Thyroid gland (tissue), 4 donors: ENCODE results near the gene MB. TPM values are rescaled to one million over a fixed set of nuclear protein-coding genes. Genes with fewer than 3 reads are reported as not detected.

Experiments
- DNase-seq, 2 donors: peaks; one replicate each; pipeline ENCODE4 v3.0.0-alpha.2; 2019
- H3K27ac ChIP-seq, 3 donors: fragments of 200-600 bp; sonication (generic); 1 replicate in 2 of 3; 2 replicates in 1 of 3; pipeline ENCODE4 v1.5.1; 2016 to 2019; ENCODE audit warnings: mild to moderate bottlenecking in 1 of 3, moderate library complexity in 1 of 3
- H3K27me3 ChIP-seq: fragments of 200-600 bp; sonication (generic); one replicate; pipeline ENCODE4 v1.5.1; 2019
- H3K36me3 ChIP-seq, 2 donors: fragments of 200-600 bp; sonication (generic); one replicate each; pipeline ENCODE4 v1.5.1; 2016 to 2019
- H3K4me1 ChIP-seq, 2 donors: fragments of 200-600 bp; sonication (generic); one replicate each; pipeline ENCODE4 v1.5.1; 2017 to 2019
- H3K4me3 ChIP-seq, 3 donors: fragments of 200-600 bp; sonication (generic); replicated peaks in 1 of 3; 1 replicate in 2 of 3; 2 replicates in 1 of 3; pipeline ENCODE4 v1.5.1; 2016; ENCODE audit warnings: mild to moderate bottlenecking in 1 of 3
- H3K9me3 ChIP-seq: fragments of 200-600 bp; sonication (generic); one replicate; pipeline ENCODE4 v1.5.1; 2017
- POLR2A ChIP-seq, 2 donors: fragments of 450-650 bp; IDR thresholded peaks; one replicate each; pipeline ENCODE4 v1.6.1; 2017; ENCODE audit warnings: antibody characterized with exemption in 2 of 2, mild to moderate bottlenecking in 2 of 2, moderate library complexity in 1 of 2
- WGBS, 2 donors: methylation state at CpG; one replicate each; pipeline ENCODE4 v1.1.5; 2017; 5-methylcytosine and 5-hydroxymethylcytosine counted together
- intact Hi-C: fragments of 100-400 bp; cut with DNase I; formaldehyde crosslinking; loops from one replicate; pipeline ENCODE4 v1.15.1; 2023
- total RNA-seq, 4 donors: library from RNA; depleted of rRNA; stranded (reverse); fragments of >200 nt; gene quantifications; one replicate each; pipeline ENCODE4 v1.2.3, GENCODE V29; 2016
- TF ChIP-seq, protein P1 (sequence below), 6 experiments: fragments of 200-600 bp in 3 of 6; fragments of 450-650 bp in 3 of 6; sonication (generic) in 3 of 6; IDR thresholded peaks; one replicate each; pipeline ENCODE4 v1.5.1; 2016 to 2019; ENCODE audit warnings: antibody characterized with exemption in 6 of 6, mild to moderate bottlenecking in 2 of 6, inconsistent platforms in 1 of 6, moderate library complexity in 1 of 6

Gene MB
- total RNA-seq, 4 donors from 2014 or later: 0.45 to 1.8 TPM; not detected in 2

DNA sequence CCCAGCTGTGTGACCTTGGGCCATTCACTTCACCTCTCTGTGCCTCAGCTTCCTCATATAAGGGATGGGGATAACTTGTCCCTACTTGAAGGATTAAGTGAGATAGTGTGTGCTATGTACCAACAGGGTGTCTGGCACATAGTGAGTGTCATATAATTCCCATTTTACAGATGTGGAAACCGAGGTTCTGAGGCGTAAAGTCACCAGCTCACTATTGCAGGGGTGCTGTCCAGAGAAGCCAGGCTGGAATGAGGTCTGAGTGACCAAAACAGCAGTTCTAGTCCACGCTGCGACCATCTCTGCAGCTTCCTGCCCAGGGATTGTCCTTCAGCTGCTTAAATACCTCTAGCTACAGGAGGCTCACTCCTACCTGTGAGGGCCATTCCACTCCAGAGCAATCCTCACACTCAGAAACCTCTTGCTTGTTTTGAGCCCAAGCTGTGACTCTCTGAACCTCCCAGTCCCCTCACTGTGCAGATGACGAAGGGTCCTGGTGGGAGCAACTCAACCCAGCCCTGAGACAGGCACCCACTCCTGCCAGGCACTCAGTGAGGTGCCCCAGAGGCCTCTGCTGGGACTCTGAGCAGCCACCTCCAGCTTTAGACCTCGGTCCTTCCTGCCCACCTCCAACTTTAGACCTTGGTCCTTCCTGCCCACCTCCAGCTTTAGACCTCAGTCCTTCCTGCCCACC lies 5.8 kb downstream of the MB start:
- no peaks in the 10 kb centered on the region for H3K36me3 ChIP-seq
- TF ChIP-seq, protein P1, sequence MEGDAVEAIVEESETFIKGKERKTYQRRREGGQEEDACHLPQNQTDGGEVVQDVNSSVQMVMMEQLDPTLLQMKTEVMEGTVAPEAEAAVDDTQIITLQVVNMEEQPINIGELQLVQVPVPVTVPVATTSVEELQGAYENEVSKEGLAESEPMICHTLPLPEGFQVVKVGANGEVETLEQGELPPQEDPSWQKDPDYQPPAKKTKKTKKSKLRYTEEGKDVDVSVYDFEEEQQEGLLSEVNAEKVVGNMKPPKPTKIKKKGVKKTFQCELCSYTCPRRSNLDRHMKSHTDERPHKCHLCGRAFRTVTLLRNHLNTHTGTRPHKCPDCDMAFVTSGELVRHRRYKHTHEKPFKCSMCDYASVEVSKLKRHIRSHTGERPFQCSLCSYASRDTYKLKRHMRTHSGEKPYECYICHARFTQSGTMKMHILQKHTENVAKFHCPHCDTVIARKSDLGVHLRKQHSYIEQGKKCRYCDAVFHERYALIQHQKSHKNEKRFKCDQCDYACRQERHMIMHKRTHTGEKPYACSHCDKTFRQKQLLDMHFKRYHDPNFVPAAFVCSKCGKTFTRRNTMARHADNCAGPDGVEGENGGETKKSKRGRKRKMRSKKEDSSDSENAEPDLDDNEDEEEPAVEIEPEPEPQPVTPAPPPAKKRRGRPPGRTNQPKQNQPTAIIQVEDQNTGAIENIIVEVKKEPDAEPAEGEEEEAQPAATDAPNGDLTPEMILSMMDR (IDR thresholded peaks at IDR 0.05): no peak
- no peak for TF ChIP-seq POLR2A (IDR thresholded peaks at IDR 0.05)
- 87 to 93% methylated on average over 6 of the region's 6 CpGs for WGBS, 2 donors
- intact Hi-C loops: no loop called here
- H3K27me3 ChIP-seq: no peaks in the 10 kb centered on the region
- H3K27ac ChIP-seq: no peak overlapping the region
- H3K9me3 ChIP-seq: no peaks in the 10 kb centered on the region
- DNase-seq: no peak
- H3K4me1 ChIP-seq: no peaks in the 10 kb centered on the region
- no peak overlapping the region for H3K4me3 ChIP-seq

DNA sequence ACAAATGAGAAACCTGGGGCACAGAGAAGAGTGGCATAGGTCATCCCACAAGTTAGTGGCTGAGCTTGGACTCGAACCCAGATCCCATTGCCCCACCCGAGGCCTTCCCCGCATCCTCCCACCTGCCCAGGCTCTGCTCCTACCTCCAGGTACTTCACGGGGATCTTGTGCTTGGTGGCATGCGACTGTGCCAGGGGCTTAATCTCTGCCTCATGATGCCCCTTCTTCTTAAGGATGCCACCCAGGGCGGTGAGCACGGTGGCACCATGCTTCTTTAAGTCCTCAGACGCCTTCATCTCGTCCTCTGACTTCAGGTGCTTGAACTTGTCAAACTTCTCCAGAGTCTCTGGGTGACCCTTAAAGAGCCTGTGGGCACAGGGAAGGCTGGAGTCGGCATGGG lies 6.4 kb downstream of the MB start:
- Histone ChIP-seq H3K27ac (no peak overlapping the region), H3K4me3 (no peak overlapping the region), H3K9me3 (no peaks in the 10 kb centered on the region), H3K27me3 (no peaks in the 10 kb centered on the region), H3K4me1 (no peaks in the 10 kb centered on the region), H3K36me3 (no peaks in the 10 kb centered on the region)
- intact Hi-C loops: no loop called here
- 71 to 78% methylated on average over 9 to 10 of the region's 10 CpGs for WGBS, 2 donors
- no peak for DNase-seq
- no peak for TF ChIP-seq POLR2A (IDR thresholded peaks at IDR 0.05)
- TF ChIP-seq, protein P1 (IDR thresholded peaks at IDR 0.05): no peak

DNA sequence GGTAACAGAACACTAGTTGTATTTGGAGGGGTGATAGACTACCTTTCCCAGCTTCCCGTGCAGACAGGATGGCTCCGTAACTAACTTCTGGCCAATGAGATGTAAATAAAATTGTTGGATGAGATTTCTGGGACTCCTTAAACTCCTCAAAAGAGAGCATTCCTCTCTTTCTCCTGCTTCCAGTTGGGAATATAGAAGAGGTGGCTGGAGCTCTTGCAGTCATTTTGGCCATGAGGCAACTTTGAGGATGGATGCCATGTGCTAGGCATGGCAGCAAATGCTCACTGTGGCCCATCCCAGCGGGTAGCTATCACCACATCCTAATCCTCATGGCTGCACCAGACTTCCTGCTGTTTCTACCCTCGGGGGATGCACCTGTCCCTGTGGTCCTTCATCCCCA lies 7.4 kb downstream of the MB start:
- Histone ChIP-seq H3K27ac (no peak overlapping the region), H3K27me3 (no peaks in the 10 kb centered on the region), H3K36me3 (no peaks in the 10 kb centered on the region), H3K9me3 (no peaks in the 10 kb centered on the region), H3K4me1 (no peaks in the 10 kb centered on the region), H3K4me3 (no peak overlapping the region)
- TF ChIP-seq, protein P1 (IDR thresholded peaks at IDR 0.05): no peak
- TF ChIP-seq POLR2A (IDR thresholded peaks at IDR 0.05): no peak
- 84 to 90% methylated on average over 4 of the region's 4 CpGs for WGBS, 2 donors
- DNase-seq: no peak
- intact Hi-C loops: no loop called here

- WGBS, 2 donors: 93 to 98% methylated on average over 9 of the region's 9 CpGs
- no peaks in the 10 kb centered on the region for H3K4me1 ChIP-seq
- no peak overlapping the region for H3K27ac ChIP-seq
- no peaks in the 10 kb centered on the region for H3K9me3 ChIP-seq
- intact Hi-C loops: no loop called here
- no peaks in the 10 kb centered on the region for H3K27me3 ChIP-seq
- no peak for TF ChIP-seq POLR2A (IDR thresholded peaks at IDR 0.05)
- TF ChIP-seq, protein P1 (IDR thresholded peaks at IDR 0.05): no peak
- no peak overlapping the region for H3K4me3 ChIP-seq
- no peak for DNase-seq
- H3K36me3 ChIP-seq: no peaks in the 10 kb centered on the region
Observed at GRCh38 chr22:35609261-35609660, 7.9 kb downstream of the MB start.

GRCh38 chr22:35608088-35608487 lies 9.0 kb downstream of the MB start:
- 79 to 85% methylated on average over 11 of the region's 11 CpGs for WGBS, 2 donors
- no peak overlapping the region for H3K27ac ChIP-seq
- H3K9me3 ChIP-seq: no peaks in the 10 kb centered on the region
- DNase-seq: no peak
- H3K4me3 ChIP-seq: no peak overlapping the region
- no peaks in the 10 kb centered on the region for H3K36me3 ChIP-seq
- intact Hi-C loops: no loop called here
- no peaks in the 10 kb centered on the region for H3K4me1 ChIP-seq
- TF ChIP-seq POLR2A (IDR thresholded peaks at IDR 0.05): no peak
- TF ChIP-seq, protein P1 (IDR thresholded peaks at IDR 0.05): no peak
- H3K27me3 ChIP-seq: no peaks in the 10 kb centered on the region
